NCI-H1417 (cell line): ENCODE data around the gene TMEM178B.
"Not testable (repeated sequence)": the region's sequence is repeated elsewhere in the genome, so short reads cannot be mapped to it uniquely, and the experiment has no call there.

Experiments
- DNase-seq, 3 experiments: peaks; one replicate each; lab custom pipeline; 2025; lab: John Stamatoyannopoulos, UW

TMEM178B gene

GRCh38 chr7:141073641-141074161 lies at the start of gene TMEM178B:
TSS of gene TMEM178B (plus strand) at chr7:141074064.
- peak; percentile 51 to 92 (median 86) for DNase-seq

DNA sequence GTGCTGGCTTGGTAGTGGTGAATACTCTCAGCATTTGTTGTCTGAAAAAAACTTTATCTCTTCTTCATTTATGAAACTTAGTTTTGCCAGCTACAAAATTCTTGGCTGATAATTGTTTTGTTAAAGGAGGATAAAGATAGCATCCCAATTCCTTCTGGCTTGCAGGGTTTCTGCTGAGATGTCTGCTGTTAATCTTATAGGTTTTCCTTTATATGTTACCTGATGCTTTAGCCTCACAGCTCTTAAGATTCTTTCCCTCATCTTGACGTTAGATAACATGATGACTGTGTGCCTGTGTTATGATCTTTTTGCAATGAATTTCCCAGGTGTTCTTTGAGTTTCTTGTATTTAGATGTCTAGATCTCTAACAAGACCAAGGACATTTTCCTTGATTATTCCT lies 49.2 kb upstream of the TMEM178B start:
- no peak for DNase-seq

DNA sequence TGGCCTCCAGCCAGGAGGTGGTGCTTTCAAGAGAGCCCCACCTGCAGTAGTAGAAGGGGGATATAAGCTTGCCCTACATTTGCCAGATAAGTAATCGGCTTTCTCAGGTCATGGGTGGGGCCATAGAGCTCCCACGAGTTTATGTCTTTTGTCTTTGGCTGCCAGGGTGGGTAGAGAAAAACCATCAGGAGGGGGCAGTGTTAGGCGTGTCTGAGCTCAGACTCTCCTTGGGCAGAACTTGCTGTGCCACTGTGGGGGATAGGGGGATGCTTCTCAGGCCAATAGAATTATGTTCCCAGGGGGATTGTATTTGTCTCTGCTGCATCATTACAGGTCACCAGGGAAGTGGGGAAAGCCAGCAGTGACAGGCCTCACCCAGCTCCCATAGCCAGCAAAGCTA lies 46.8 kb upstream of the TMEM178B start:
- DNase-seq: no peak

DNA sequence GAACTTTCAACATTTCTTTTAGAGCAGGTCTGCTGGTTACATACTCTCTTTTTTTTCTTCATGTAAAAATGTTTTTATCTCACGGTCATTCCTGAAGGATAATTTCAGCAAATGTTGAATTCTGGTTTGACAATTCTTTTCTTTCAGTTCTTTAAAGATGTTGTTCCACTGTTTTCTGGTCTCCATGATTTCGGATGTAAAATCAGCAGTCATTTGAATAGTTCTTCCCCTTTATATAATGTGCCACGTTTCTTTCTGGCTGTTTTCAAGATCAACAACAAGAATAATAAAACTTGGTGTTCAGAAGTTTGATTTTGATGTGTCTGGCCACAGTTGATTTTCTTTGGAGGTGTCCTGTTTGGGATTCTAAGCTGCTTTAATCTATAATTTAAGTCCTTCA lies 45.1 kb upstream of the TMEM178B start:
- no peak for DNase-seq

DNA sequence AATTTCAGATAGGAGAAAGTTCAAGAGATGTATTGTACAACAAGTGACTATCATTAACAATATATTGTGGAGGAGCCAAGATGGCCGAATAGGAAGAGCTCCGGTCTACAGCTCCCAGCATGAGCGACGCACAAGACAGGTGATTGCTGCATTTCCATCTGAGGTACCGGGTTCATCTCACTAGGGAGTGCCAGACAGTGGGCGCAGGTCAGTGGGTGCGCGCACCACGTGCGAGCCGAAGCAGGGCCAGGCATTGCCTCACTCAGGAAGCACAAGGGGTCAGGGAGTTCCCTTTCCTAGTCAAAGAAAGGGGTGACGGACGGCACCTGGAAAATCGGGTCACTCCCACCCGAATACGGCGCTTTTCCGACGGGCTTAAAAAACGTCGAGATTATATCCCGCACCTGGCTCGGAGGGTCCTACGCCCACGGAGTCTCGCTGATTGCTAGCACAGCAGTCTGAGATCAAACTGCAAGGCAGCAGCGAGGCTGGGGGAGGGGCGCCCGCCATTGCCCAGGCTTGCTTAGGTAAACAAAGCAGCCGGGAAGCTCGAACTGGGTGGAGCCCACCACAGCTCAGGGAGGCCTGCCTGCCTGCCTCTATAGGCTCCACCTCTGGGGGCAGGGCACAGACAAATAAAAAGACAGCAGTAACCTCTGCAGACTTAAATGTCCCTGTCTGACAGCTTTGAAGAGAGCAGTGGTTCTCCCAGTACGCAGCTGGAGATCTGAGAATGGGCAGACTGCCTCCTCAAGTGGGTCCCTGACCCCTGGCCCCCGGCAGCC lies 41.1 kb upstream of the TMEM178B start:
- DNase-seq: peak in 2 of 3 experiments; percentile 55 to 79

DNA sequence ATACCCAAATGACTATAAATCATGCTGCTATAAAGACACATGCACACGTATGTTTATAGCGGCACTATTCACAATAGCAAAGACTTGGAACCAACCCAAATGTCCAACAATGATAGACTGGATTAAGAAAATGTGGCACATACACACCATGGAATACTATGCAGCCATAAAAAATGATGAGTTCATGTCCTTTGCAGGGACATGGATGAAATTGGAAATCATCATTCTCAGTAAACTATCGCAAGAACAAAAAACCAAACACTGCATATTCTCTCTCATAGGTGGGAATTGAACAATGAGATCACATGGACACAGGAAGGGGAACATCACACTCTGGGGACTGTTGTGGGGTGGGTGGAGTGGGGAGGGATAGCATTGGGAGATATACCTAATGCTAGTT lies 35.8 kb upstream of the TMEM178B start:
- not testable (repeated sequence) for DNase-seq

DNA sequence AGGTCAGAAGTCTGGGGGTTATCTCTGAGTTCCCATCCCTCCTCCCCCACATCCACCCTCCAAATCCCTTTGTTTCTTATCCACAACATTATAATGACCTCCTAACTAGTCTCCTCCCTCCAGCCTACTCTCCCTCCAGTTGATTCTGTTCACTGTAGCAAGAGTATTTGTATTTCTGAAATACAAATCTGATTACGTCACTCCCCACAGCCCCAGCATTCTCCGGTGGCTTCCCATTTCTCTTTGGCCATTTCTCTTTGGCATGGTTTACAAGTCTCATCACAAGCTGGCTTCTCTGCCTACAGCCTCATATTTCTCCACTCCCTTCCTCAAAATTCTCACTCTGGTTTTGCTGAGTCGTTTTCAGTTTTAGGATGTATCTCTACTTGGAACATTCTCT lies 34.5 kb upstream of the TMEM178B start:
- no peak for DNase-seq

GRCh38 chr7:141042222-141043193 lies 31.4 kb upstream of the TMEM178B start:
- DNase-seq: no peak

GRCh38 chr7:141043616-141044015 lies 30.2 kb upstream of the TMEM178B start:
- no peak for DNase-seq

DNA sequence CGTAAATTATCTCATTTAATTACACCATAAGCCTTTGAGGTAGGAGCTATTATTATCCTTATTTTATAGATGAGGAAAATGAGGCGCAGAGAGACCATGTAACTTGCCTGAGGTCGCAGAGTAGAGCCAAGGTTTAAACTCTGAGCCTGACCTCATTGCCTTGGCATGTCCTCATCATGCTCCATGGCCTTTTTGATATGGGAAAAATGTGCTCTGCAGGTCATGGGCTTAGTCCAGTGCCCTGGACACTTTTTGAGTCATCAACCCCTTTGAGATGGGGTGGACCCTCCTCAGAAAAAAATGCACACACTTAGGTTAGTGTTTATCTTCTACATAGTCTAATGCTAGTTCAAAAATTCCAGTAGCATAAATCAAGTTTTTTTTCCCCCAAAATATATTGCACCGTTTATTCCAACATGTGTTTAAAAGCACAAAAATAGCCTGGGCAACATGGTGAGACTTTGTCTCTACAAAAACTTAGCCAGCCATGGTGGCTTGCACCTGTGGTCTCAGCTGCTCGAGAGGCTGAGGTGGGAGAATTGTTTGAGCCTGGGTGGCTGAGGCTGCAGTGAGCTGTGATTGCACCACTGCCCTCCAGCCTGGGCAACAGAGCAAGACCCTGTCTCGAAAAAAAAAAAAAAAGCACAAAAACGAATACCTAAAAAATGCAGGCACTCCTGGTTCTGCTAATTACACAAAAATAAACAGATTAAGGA lies 28.6 kb upstream of the TMEM178B start:
- no peak for DNase-seq

DNA sequence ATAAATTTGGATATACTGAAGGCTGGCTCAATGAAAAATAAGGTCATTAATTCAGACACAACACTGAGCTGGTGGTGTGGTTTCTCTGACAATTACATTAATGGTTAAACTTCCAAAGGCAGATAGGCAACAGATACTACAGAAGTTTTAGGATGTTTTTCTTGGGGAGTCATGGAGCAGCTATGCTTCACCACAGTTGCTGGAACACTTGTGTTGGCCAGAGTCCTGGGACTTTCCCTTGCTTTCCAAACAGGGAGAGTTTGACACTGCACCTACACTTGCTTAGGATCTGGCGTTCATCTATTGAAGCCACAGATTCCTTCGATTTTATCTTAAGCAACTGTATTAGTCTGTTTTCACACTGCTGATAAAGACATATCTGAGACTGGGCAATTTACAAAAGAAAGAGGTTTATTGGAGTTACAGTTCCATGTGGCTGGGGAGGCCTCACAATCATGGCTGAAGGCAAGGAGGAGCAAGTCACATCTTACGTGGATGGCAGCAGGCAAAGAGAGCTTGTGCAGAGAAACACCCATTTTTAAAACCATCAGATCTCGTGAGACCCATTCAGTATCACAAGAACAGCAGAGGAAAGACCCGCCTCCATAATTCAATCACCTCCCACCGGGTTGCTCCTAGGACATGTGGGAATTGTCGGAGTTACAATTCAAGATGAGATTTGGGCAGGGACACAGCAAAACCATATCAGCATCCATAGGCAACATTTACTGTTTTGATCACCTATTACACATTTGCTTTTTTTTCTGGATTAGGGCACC lies 27.8 kb upstream of the TMEM178B start:
- no peak for DNase-seq

- peak in 1 of 3 experiments; percentile 61 for DNase-seq
These were observed 20.2 kb upstream of the TMEM178B start for GRCh38 chr7:141053626-141054025.

DNA sequence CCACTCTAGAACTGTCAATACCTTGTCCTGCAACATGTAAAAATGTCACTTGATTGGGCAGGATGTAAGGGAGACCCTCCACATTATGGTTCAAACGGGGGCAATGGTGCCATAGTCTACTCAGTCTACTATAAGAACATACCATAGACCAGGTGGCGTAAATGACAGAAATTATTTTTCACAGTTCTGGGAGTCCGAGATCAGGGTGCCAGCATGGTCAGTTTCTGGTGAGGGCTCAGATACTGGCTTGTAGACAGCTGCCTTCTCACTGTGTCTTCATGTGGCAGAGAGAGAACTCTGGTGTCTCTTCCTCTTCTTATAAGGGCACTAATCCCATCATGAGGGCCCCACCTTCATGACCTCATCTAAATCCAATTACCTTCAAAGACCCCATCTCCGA lies 18.7 kb upstream of the TMEM178B start:
- DNase-seq: no peak

DNA sequence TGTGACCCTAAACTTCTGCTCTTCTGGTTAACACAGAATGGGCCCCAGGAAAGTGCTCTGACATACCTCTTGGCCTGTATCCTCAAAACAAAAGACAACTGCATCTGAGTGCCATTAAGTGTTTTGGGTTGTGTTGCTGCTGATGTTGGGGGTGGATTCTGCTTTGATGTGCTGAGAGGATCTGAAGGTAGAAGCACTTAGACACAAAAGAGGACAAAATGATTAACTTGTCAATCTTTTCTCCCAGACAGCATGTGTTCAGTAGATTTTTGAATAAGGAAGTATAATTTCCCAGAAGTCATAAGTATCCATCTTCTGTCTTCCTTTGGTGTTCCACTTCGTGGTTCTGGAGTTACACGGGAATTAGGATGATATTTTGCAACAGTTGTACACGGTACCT lies 16.1 kb upstream of the TMEM178B start:
- no peak for DNase-seq

DNA sequence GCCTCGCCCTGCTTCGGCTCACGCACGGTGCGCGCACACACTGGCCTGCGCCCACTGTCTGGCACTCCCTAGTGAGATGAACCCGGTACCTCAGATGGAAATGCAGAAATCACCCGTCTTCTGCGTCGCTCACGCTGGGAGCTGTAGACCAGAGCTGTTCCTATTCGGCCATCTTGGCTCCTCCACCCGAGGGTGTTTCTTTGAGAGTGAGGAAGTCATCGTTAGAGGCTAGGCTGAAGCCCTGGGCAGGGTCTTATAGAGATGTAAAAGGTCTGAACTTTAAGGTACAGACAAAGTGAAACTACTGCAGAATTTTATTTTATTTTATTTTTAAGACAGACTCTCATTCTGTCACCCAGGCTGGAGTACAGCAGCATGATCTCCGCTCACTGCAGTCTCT lies 6.0 kb upstream of the TMEM178B start:
- DNase-seq: peak; percentile 44 to 70 (median 48)

DNA sequence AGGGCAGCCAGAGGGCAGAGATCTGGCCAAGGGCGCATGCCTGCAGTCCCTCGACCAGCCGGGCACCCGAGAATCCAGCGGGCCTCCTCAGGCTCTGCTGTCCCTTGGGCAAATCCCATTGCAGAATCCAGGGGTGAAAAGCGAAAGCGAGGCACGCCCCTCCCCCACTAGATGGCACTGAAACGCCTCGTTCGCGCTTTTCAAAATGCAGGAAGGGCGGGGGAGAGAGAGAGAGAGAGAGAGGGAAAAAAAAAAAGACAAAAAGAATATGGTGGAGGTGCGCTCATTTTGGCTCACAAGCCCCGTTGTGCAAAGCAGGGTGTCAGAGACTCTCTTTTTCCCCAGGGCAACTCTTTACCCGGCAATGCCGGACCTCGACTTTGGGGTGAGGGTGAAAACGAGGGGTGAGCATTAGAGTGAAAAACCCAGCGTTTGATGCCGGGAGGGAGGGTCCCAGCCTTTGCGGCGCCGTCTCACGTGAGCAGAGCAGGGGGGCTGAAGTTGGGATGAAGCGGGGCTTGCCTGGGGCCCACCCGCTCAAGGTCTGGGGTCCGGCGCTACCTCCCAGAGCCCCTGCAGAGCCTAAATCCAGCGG lies 2.5 kb upstream of the TMEM178B start:
- peak; percentile 88 to 96 (median 95) for DNase-seq

DNA sequence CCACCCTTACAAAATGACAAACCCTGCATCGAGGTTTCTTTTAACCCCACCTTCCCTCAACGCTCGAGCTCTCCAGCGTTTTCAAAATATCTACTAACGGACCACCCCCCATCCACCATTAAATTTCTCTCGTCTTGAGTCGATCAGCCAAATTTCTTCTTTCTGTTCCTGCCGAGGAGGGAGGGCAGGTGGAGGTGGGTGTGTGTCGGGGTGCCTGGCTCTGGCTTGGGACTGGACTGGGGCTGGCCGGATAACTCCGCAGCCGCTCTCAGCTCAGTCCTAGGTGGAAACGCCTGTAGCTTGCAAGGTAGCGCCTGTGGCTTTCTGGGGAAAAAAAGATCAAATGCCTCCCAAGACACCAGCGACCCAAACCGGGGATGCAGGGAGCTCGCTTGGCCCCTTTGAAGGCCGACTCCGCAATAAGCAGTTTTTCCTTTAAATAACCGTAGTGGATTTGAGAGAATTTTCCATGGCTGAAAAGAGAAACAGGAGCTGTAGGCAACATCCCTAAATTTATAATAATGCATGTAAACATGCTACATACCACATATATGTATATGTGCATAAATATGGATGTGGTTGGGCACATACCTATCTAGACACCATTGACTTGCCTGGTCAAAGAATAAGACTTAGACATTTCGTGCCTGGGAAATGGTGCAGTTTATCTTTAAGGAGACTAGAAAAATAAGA lies 1.9 kb upstream of the TMEM178B start:
- DNase-seq: peak; percentile 72 to 85 (median 77)

DNA sequence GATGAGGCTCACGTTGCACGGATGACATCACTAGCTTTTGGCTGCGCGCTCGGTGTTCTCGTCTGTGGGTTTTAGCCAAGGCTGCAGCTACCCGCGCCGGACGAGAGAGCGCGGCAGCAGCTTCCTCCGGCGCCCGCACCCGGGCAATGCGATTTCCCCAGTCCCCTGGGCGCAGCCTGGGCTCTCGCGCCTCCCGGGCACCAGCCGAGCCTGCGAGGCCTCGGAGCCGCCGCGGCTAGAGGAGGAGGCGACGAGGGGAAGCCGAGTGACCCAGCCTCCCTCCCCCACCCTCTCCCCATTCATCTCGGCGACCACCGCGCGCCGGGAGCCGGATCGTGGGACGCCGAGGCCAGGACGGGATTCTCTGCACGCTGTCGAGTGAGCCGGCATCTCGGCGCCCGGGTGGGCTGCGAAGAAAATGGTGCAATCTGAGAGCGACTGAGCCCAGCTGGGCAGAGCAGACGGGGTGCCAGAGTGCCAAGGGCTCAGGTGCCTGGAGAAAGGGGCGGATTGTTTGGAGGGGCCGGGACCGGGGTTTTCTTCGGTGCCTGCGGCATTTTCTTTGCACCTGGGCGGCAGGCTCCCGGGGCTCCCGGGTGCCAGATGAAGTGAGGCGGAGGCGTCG lies 1.2 kb upstream of the TMEM178B start:
- peak; percentile 84 to 95 (median 89) for DNase-seq

GRCh38 chr7:141073173-141073640 lies 657 bp upstream of the TMEM178B start:
- DNase-seq: peak; percentile 46 to 88 (median 82)
